ENCODE measurements around the gene IQGAP1. TPM values are rescaled to one million over a fixed set of nuclear protein-coding genes. Genes with fewer than 3 reads are reported as not detected.

IQGAP1 gene
- total RNA-seq, 1 experiment from 2014 or later = 72.4 TPM

- no peak overlapping the region for H3K9ac ChIP-seq (ENCODE audit: extremely low read depth, insufficient read length, low read length)
- H3K23ac ChIP-seq (ENCODE audit: insufficient read length, low read depth, low read length) = no peak overlapping the region
- no peak overlapping the region for H2AFZ ChIP-seq (ENCODE audit: low read length)
- H2BK12ac ChIP-seq (ENCODE audit: insufficient read length, low read depth, low read length) = no peak overlapping the region
- H4K8ac ChIP-seq (replicated peaks; ENCODE audit: insufficient read length, low read depth, low read length) = no peak overlapping the region
- H3K27me3 ChIP-seq (ENCODE audit: insufficient read depth, low read length) = no peaks in the 10 kb centered on the region
- H3K79me2 ChIP-seq (ENCODE audit: insufficient read depth, low read length) = no peaks in the 10 kb centered on the region
- TF ChIP-seq, protein P1, sequence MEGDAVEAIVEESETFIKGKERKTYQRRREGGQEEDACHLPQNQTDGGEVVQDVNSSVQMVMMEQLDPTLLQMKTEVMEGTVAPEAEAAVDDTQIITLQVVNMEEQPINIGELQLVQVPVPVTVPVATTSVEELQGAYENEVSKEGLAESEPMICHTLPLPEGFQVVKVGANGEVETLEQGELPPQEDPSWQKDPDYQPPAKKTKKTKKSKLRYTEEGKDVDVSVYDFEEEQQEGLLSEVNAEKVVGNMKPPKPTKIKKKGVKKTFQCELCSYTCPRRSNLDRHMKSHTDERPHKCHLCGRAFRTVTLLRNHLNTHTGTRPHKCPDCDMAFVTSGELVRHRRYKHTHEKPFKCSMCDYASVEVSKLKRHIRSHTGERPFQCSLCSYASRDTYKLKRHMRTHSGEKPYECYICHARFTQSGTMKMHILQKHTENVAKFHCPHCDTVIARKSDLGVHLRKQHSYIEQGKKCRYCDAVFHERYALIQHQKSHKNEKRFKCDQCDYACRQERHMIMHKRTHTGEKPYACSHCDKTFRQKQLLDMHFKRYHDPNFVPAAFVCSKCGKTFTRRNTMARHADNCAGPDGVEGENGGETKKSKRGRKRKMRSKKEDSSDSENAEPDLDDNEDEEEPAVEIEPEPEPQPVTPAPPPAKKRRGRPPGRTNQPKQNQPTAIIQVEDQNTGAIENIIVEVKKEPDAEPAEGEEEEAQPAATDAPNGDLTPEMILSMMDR (conservative IDR thresholded peaks at IDR 0.05) = no peak
- H3K9me3 ChIP-seq (ENCODE audit: control insufficient read depth, low read depth, low read length) = no peaks in the 10 kb centered on the region
- H2AK5ac ChIP-seq (ENCODE audit: insufficient read length, low read length) = no peak overlapping the region
- H3K27me3 Mint-ChIP-seq (ENCODE audit: low read depth) = peaks cover 15% of the 10 kb centered on the region
- H3K18ac ChIP-seq (ENCODE audit: insufficient read length, low read depth, low read length) = no peak overlapping the region
- no peak overlapping the region for H4K5ac ChIP-seq (ENCODE audit: insufficient read length, low read depth, low read length)
- no peak overlapping the region for H3K4me3 Mint-ChIP-seq
- H4K20me1 ChIP-seq (ENCODE audit: control insufficient read depth, insufficient read depth, insufficient read length) = no peaks in the 10 kb centered on the region
- H3K79me1 ChIP-seq (ENCODE audit: insufficient read depth, low read depth, low read length, poor library complexity, severe bottlenecking) = no peaks in the 10 kb centered on the region
- H3K56ac ChIP-seq (ENCODE audit: insufficient read length, low read depth, low read length) = no peak overlapping the region
- H3K4me2 ChIP-seq (ENCODE audit: insufficient read depth, insufficient read length, low read length) = no peak overlapping the region
- H3K36me3 Mint-ChIP-seq (ENCODE audit: insufficient read depth in 1 of 3, low read depth in 3 of 3) = no peaks in the 10 kb centered on the region
- no peak overlapping the region for H3K14ac ChIP-seq (ENCODE audit: insufficient read depth, low read length)
- no peak for DNase-seq
- H2BK120ac ChIP-seq (ENCODE audit: low read depth, low read length, poor library complexity, severe bottlenecking) = no peak overlapping the region
- no CpG with 5 or more reads among the region's 21 CpGs for WGBS (ENCODE audit: extremely low coverage, insufficient read length, low lambda C conversion rate)
- H3K4me1 Mint-ChIP-seq = peaks cover 4 to 5% of the 10 kb centered on the region in 2 experiments; a peak in 2 of 4 replicates
- no peak overlapping the region for H3K27ac Mint-ChIP-seq
- no peak overlapping the region for H2BK5ac ChIP-seq (ENCODE audit: insufficient read length, low read length)
- no peaks in the 10 kb centered on the region; the same call in 1 of the 2 replicates for H3K4me1 ChIP-seq (ENCODE audit: insufficient read depth, low read length)
- H4K91ac ChIP-seq (ENCODE audit: insufficient read length, low read depth, low read length) = no peak overlapping the region
- peaks cover 10% of the 10 kb centered on the region for H3K23me2 ChIP-seq (ENCODE audit: insufficient read length, low read depth, low read length, poor library complexity, severe bottlenecking)
- H3K9me3 Mint-ChIP-seq = no peaks in the 10 kb centered on the region
- H3K27ac ChIP-seq (ENCODE audit: insufficient read length, low read depth, low read length) = no peak overlapping the region
- H2BK20ac ChIP-seq (ENCODE audit: low read depth, low read length, poor library complexity, severe bottlenecking) = no peak overlapping the region
- no peak overlapping the region for H2BK15ac ChIP-seq (ENCODE audit: low read depth, low read length)
- no peak overlapping the region for H3K4ac ChIP-seq (ENCODE audit: low read depth, low read length)
- no peak overlapping the region for H3T11ph ChIP-seq (ENCODE audit: low read length)
Observed at GRCh38 chr15:90349072-90349471, 39.0 kb upstream of the IQGAP1 start.

All from H9 (cell line).